Trophoblast cell (in vitro differentiated cells and primary cell): Measurements from ENCODE around the gene LRRC59.
"Not testable (repeated sequence)": the region's sequence is repeated elsewhere in the genome, so short reads cannot be mapped to it uniquely, and the experiment has no call there.

Experiments
- DNase-seq, 2 donors: peaks; one replicate each; pipeline ENCODE4 v3.0.0-alpha.2; 2016
- H2AFZ ChIP-seq: 2 replicates; pipeline ENCODE4 v1.6.1; 2013; ENCODE audit warnings: low read length, moderate library complexity, mild to moderate bottlenecking; ENCODE audit not compliant: insufficient read depth, poor library complexity
- H2AK5ac ChIP-seq: 2 replicates; pipeline ENCODE4 v1.6.1; 2013; ENCODE audit warnings: mild to moderate bottlenecking, low read length
- H2BK120ac ChIP-seq: 2 replicates; pipeline ENCODE4 v1.6.1; 2013; ENCODE audit warnings: low read length, mild to moderate bottlenecking, moderate library complexity; ENCODE audit not compliant: insufficient read depth, poor library complexity
- H2BK12ac ChIP-seq: 2 replicates; pipeline ENCODE4 v1.6.1; 2013; ENCODE audit warnings: mild to moderate bottlenecking, low read length, moderate library complexity
- H2BK5ac ChIP-seq: 2 replicates; pipeline ENCODE4 v1.6.1; 2013; ENCODE audit warnings: low read length, low read depth, moderate library complexity, mild to moderate bottlenecking; ENCODE audit not compliant: poor library complexity
- H3K14ac ChIP-seq: 2 replicates; pipeline ENCODE4 v1.6.1; 2013; ENCODE audit warnings: mild to moderate bottlenecking, low read length
- H3K18ac ChIP-seq: 2 replicates; pipeline ENCODE4 v1.6.1; 2013; ENCODE audit warnings: mild to moderate bottlenecking, low read length
- H3K23ac ChIP-seq: 2 replicates; pipeline ENCODE4 v1.6.1; 2013; ENCODE audit warnings: low read length
- H3K27ac ChIP-seq: 2 replicates; pipeline ENCODE4 v1.5.1; 2013; ENCODE audit warnings: low read depth, mild to moderate bottlenecking, inconsistent platforms, low read length, moderate library complexity
- H3K27me3 ChIP-seq: 2 replicates; pipeline ENCODE4 v1.6.1; 2013; ENCODE audit warnings: inconsistent platforms, mild to moderate bottlenecking, low read length, moderate library complexity; ENCODE audit not compliant: insufficient read depth
- H3K36me3 ChIP-seq, 2 experiments: 1 replicate in 1 of 2; 2 replicates in 1 of 2; pipeline ENCODE4 v1.6.1; 2013; ENCODE audit warnings: low read length in 2 of 2, mild to moderate bottlenecking in 2 of 2, moderate library complexity in 1 of 2; ENCODE audit not compliant: insufficient read depth in 2 of 2, control insufficient read depth in 1 of 2
- H3K4ac ChIP-seq: 2 replicates; pipeline ENCODE4 v1.6.1; 2013; ENCODE audit warnings: low read depth, mild to moderate bottlenecking, low read length, moderate library complexity
- H3K4me1 ChIP-seq, 2 experiments: 1 replicate in 1 of 2; 2 replicates in 1 of 2; pipeline ENCODE4 v1.6.1; 2013; ENCODE audit warnings: low read length in 2 of 2, mild to moderate bottlenecking in 2 of 2, moderate library complexity in 1 of 2; ENCODE audit not compliant: insufficient read depth in 2 of 2, control insufficient read depth in 1 of 2
- H3K4me2 ChIP-seq: 2 replicates; pipeline ENCODE4 v1.6.1; 2013; ENCODE audit warnings: inconsistent platforms, mild to moderate bottlenecking, low read length, moderate library complexity
- H3K4me3 ChIP-seq: 2 replicates; pipeline ENCODE4 v1.5.1; 2013; ENCODE audit warnings: mild to moderate bottlenecking, low read depth, low read length, inconsistent platforms
- H3K79me1 ChIP-seq: one replicate; pipeline ENCODE4 v1.6.1; 2013; ENCODE audit warnings: low read length
- H3K79me2 ChIP-seq: 2 replicates; pipeline ENCODE4 v1.6.1; 2013; ENCODE audit warnings: low read length, mild to moderate bottlenecking; ENCODE audit not compliant: control insufficient read depth, insufficient read depth, poor library complexity
- H3K9ac ChIP-seq: 2 replicates; pipeline ENCODE4 v1.6.1; 2013; ENCODE audit warnings: mild to moderate bottlenecking, low read length
- H3K9me3 ChIP-seq: 2 replicates; pipeline ENCODE4 v1.6.1; 2013; ENCODE audit warnings: low read depth, mild to moderate bottlenecking, control low read depth, inconsistent platforms, low read length; ENCODE audit not compliant: insufficient read depth
- H4K12ac ChIP-seq: 2 replicates; pipeline ENCODE4 v1.6.1; 2013; ENCODE audit warnings: low read depth, mild to moderate bottlenecking, low read length, moderate library complexity
- H4K8ac ChIP-seq: 2 replicates; pipeline ENCODE4 v1.6.1; 2013; ENCODE audit warnings: low read depth, mild to moderate bottlenecking, low read length, moderate library complexity
- H4K91ac ChIP-seq: one replicate; pipeline ENCODE4 v1.6.1; 2013; ENCODE audit warnings: low read depth, mild to moderate bottlenecking, low read length, moderate library complexity
- WGBS: extraction: QIAGEN DNeasy Blood & Tissue Kit; methylation state at CpG from one replicate; pipeline ENCODE4 v1.1.7; 2013; ENCODE audit warnings: missing lambda C conversion rate; ENCODE audit not compliant: insufficient read length, insufficient coverage; ENCODE audit errors: extremely low coverage; 5-methylcytosine and 5-hydroxymethylcytosine counted together

LRRC59 gene

GRCh38 chr17:50428126-50428525 lies 30.8 kb upstream of the LRRC59 start:
- H3K36me3 ChIP-seq, H2AFZ ChIP-seq, H2BK12ac ChIP-seq, H3K18ac ChIP-seq, H4K8ac ChIP-seq, H3K9ac ChIP-seq, DNase-seq, H3K14ac ChIP-seq, H4K12ac ChIP-seq, H4K91ac ChIP-seq, H3K27me3 ChIP-seq, H2BK5ac ChIP-seq, H3K23ac ChIP-seq, H3K4me2 ChIP-seq, H2BK120ac ChIP-seq, H2AK5ac ChIP-seq, H3K9me3 ChIP-seq, H3K4me3 ChIP-seq: not testable (repeated sequence)
- Histone ChIP-seq H3K4me1 (peaks cover 49 to 63% of the 10 kb centered on the region in 2 experiments), H3K4ac (peak overlapping the region; percentile 29), H3K79me1 (peaks cover 34% of the 10 kb centered on the region), H3K27ac (peak overlapping the region; percentile 12), H3K79me2 (peaks cover 16% of the 10 kb centered on the region)
- whole genome bisulfite sequencing, result no CpG with 5 or more reads among the region's 6 CpGs

- Histone ChIP-seq H3K14ac (peak overlapping the region; percentile 38), H2AK5ac (peak overlapping the region; percentile 18), H3K79me1 (peaks cover 34% of the 10 kb centered on the region), H3K4me2 (peak overlapping the region; percentile 62), H3K27me3 (no peaks in the 10 kb centered on the region), H3K9me3 (no peaks in the 10 kb centered on the region), H3K36me3 (no peaks in the 10 kb centered on the region), H3K27ac (peak overlapping the region; percentile 73), H4K91ac (peak overlapping the region; percentile 72), H3K4me1 (peaks cover 46 to 59% of the 10 kb centered on the region in 2 experiments), H2BK12ac (peak overlapping the region; percentile 84), H2BK5ac (peak overlapping the region; percentile 78), H3K4ac (peak overlapping the region; percentile 51), H2AFZ (peak overlapping the region; percentile 39), H3K79me2 (peaks cover 16% of the 10 kb centered on the region), H3K4me3 (peak overlapping the region; percentile 65), H2BK120ac (peak overlapping the region; percentile 52), H3K18ac (peak overlapping the region; percentile 72), H3K9ac (no peak overlapping the region), H4K8ac (peak overlapping the region; percentile 59), H4K12ac (peak overlapping the region; percentile 80), H3K23ac (no peak overlapping the region)
- peak in 1 of 2 donors; percentile 29 for DNase-seq
- WGBS, result no CpG with 5 or more reads among the region's 4 CpGs
Observed at GRCh38 chr17:50426814-50427787, 29.8 kb upstream of the LRRC59 start.

- Histone ChIP-seq H2AFZ (peak overlapping the region; percentile 39), H3K9me3 (no peaks in the 10 kb centered on the region), H3K79me1 (peaks cover 33% of the 10 kb centered on the region), H3K23ac (no peak overlapping the region), H3K4me2 (peak overlapping the region; percentile 62), H4K91ac (peak overlapping the region; percentile 72), H2BK5ac (peak overlapping the region; percentile 78), H3K36me3 (no peaks in the 10 kb centered on the region), H3K27ac (peak overlapping the region; percentile 80), H3K4me3 (peak overlapping the region; percentile 74), H3K79me2 (peaks cover 16% of the 10 kb centered on the region), H4K8ac (peak overlapping the region; percentile 59), H3K9ac (no peak overlapping the region), H3K18ac (peak overlapping the region; percentile 72), H3K14ac (peak overlapping the region; percentile 38), H3K4me1 (peaks cover 43 to 53% of the 10 kb centered on the region in 2 experiments), H3K4ac (peak overlapping the region; percentile 51), H2AK5ac (peak overlapping the region; percentile 18), H3K27me3 (no peaks in the 10 kb centered on the region), H2BK120ac (peak overlapping the region; percentile 52), H2BK12ac (peak overlapping the region; percentile 84), H4K12ac (peak overlapping the region; percentile 80)
- no peak for DNase-seq
- WGBS, result no CpG with 5 or more reads among the region's 7 CpGs
Observed at GRCh38 chr17:50426472-50426782, 29.1 kb upstream of the LRRC59 start.

GRCh38 chr17:50425682-50426471 lies 28.6 kb upstream of the LRRC59 start, which contains the start of gene ACSF2:
TSS of gene ACSF2 (plus strand) at chr17:50426218. CDS start at chr17:50426262, 44 bp downstream.
- WGBS, result no CpG with 5 or more reads among the region's 70 CpGs
- H2BK5ac ChIP-seq, result peak within 1 kb of the TSS; percentile 78
- H3K79me2 ChIP-seq, result peaks cover 16% of the 10 kb centered on the region
- peak within 1 kb of the TSS; percentile 82 for H4K12ac ChIP-seq
- peak within 1 kb of the TSS; percentile 72 for H4K91ac ChIP-seq
- peak within 1 kb of the TSS; percentile 11 for H3K9ac ChIP-seq
- peak within 1 kb of the TSS; percentile 93 for H3K4ac ChIP-seq
- H3K9me3 ChIP-seq, result no peaks in the 10 kb centered on the region
- H3K14ac ChIP-seq, result peak within 1 kb of the TSS; percentile 80
- peak within 1 kb of the TSS; percentile 84 for H2BK12ac ChIP-seq
- H2AFZ ChIP-seq, result peak within 1 kb of the TSS; percentile 94
- H3K27me3 ChIP-seq, result no peaks in the 10 kb centered on the region
- peak within 1 kb of the TSS; percentile 62 for H3K4me2 ChIP-seq
- peak within 1 kb of the TSS; percentile 76 for H2AK5ac ChIP-seq
- no peak within 1 kb of the TSS for H3K23ac ChIP-seq
- no peaks in the 10 kb centered on the region for H3K36me3 ChIP-seq
- peak within 1 kb of the TSS; percentile 77 for H2BK120ac ChIP-seq
- H3K27ac ChIP-seq, result peak within 1 kb of the TSS; percentile 80
- H3K79me1 ChIP-seq, result peaks cover 33% of the 10 kb centered on the region
- peak; percentile 40 to 71 for DNase-seq
- H3K4me1 ChIP-seq, result peaks cover 43 to 53% of the 10 kb centered on the region in 2 experiments
- peak within 1 kb of the TSS; percentile 85 for H3K18ac ChIP-seq
- H3K4me3 ChIP-seq, result peak within 1 kb of the TSS; percentile 74
- peak within 1 kb of the TSS; percentile 79 for H4K8ac ChIP-seq
